Adrenal gland (tissue), 12 donors: ENCODE measurements around the gene CXCL11. TPM values are rescaled to one million over a fixed set of nuclear protein-coding genes. Genes with fewer than 3 reads are reported as not detected.

Source experiments
- DNase-seq, 7 donors: peaks; one replicate each; pipeline ENCODE4 v3.0.0-alpha.2; 2019 to 2020
- H3K27ac ChIP-seq, 5 donors: fragments of 200-600 bp; sonication (generic) in 4 of 5; 1 replicate in 3 of 5; 2 replicates in 2 of 5; pipeline versions ENCODE4 v1.5.1 to v1.8.0; 2016 to 2020; ENCODE audit warnings: mild to moderate bottlenecking in 1 of 5
- H3K27me3 ChIP-seq: fragments of 200-600 bp; 2 replicates; pipeline ENCODE4 v1.8.0; 2021
- H3K36me3 ChIP-seq, 2 donors: fragments of 200-600 bp; replicated peaks in 1 of 2; 1 replicate in 1 of 2; 2 replicates in 1 of 2; pipeline versions ENCODE4 v1.5.1 to v1.8.0; 2018 to 2022
- H3K4me1 ChIP-seq, 2 donors: fragments of 200-600 bp; replicated peaks in 1 of 2; 1 replicate in 1 of 2; 2 replicates in 1 of 2; pipeline versions ENCODE4 v1.5.1 to v1.8.0; 2018 to 2021
- H3K4me3 ChIP-seq, 4 donors: fragments of 200-600 bp; sonication (generic) in 3 of 4; one replicate each; pipeline ENCODE4 v1.5.1; 2016 to 2018
- H3K9me3 ChIP-seq, 3 donors: fragments of 200-600 bp; sonication (generic) in 1 of 3; replicated peaks in 1 of 3; 1 replicate in 2 of 3; 2 replicates in 1 of 3; pipeline versions ENCODE4 v1.5.1 to v1.8.0; 2016 to 2021
- POLR2A ChIP-seq, 2 donors: fragments of 450-650 bp; IDR thresholded peaks; one replicate each; pipeline ENCODE4 v1.6.1; 2017; ENCODE audit warnings: antibody characterized with exemption in 2 of 2, mild to moderate bottlenecking in 2 of 2, moderate library complexity in 1 of 2
- WGBS, 4 donors: extraction: QIAGEN DNeasy Blood & Tissue Kit in 2 of 4; methylation state at CpG; one replicate each; pipeline versions ENCODE4 v1.1.5 to v1.1.7; 2013 to 2017; 5-methylcytosine and 5-hydroxymethylcytosine counted together
- intact Hi-C, 2 donors: fragments of 100-400 bp; cut with DNase I; formaldehyde crosslinking; loops; one replicate each; pipeline versions ENCODE4 v1.14.1 to v1.15.0; 2022 to 2023
- polyA plus RNA-seq, 3 donors: library from polyadenylated mRNA; stranded (reverse); fragments of 200-250 nt in 2 of 3; fragments of 350-450 nt in 1 of 3; fragmentation: Illumina TruSeq in 1 of 3; extraction: RNeasy Lipid Tissue Mini Kit (QIAGEN cat#74804) in 1 of 3; gene quantifications; one replicate each; pipeline ENCODE4 v1.2.3, GENCODE V29; 2013 to 2014
- total RNA-seq, 9 donors: library from RNA; depleted of rRNA in 4 of 9; stranded (reverse); fragments of >200 nt in 4 of 9; fragments of 120-200 nt in 1 of 9; fragmentation: NEBNext Ultra II Directional in 1 of 9; extraction: Animal tissue kit (Norgen Biotek cat#: 25700) in 1 of 9; gene quantifications; one replicate each; pipeline versions ENCODE4 v1.1.0 to v1.2.4, GENCODE V29; 2013 to 2023
- TF ChIP-seq, protein P1 (sequence below), 6 experiments: fragments of 450-650 bp in 4 of 6; fragments of 200-600 bp in 2 of 6; sonication (generic) in 1 of 6; IDR thresholded peaks; 1 replicate in 5 of 6; 2 replicates in 1 of 6; pipeline versions ENCODE4 v1.5.1 to v1.8.0; 2016 to 2021; ENCODE audit warnings: antibody characterized with exemption in 6 of 6, mild to moderate bottlenecking in 2 of 6, moderate library complexity in 1 of 6
- donor health status: healthy with polysubstance abuse.
- donor health status: Bipolar disorder and iron deficiency.
- donor health status: DM: yes; HTN: yes; CAD: no.
- donor health status: DM: no; HTN: no; CAD: no.
- donor health status: DM: no; HTN: no; CAD: no.
- donor health status: DM: yes; HTN: yes; CAD: no.

The CXCL11 gene
- total and polyA plus RNA-seq, 12 donors: 0.10 to 1.2 (median 0.43) TPM; not detected in 6

DNA sequence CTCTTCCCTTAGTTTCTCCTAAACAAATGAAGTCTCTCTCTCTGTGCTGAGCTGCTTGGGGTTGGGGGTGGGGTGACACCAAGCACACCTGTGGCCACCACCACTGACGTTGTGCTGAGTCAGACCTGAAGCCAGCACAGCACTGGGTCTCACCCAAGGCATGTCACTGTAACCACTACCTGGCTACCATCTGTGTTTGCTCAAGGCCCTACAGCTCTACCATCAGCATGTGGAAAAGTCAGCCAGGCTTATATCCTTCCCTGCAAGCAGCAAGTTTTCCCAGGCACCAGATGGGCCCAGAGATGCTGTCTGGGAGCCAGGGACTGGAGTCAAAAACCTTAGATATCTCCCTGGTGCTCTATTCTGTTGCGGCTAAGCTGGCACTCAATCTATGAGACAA, 19.5 kb downstream of the CXCL11 start:
- Histone ChIP-seq H3K4me1 (no peaks in the 10 kb centered on the region), H3K4me3 (no peak overlapping the region), H3K27me3 (no peaks in the 10 kb centered on the region), H3K9me3 (no peaks in the 10 kb centered on the region), H3K36me3 (no peaks in the 10 kb centered on the region), H3K27ac (no peak overlapping the region)
- DNase-seq: no peak
- intact Hi-C loops: no loop called here
- TF ChIP-seq, protein P1, sequence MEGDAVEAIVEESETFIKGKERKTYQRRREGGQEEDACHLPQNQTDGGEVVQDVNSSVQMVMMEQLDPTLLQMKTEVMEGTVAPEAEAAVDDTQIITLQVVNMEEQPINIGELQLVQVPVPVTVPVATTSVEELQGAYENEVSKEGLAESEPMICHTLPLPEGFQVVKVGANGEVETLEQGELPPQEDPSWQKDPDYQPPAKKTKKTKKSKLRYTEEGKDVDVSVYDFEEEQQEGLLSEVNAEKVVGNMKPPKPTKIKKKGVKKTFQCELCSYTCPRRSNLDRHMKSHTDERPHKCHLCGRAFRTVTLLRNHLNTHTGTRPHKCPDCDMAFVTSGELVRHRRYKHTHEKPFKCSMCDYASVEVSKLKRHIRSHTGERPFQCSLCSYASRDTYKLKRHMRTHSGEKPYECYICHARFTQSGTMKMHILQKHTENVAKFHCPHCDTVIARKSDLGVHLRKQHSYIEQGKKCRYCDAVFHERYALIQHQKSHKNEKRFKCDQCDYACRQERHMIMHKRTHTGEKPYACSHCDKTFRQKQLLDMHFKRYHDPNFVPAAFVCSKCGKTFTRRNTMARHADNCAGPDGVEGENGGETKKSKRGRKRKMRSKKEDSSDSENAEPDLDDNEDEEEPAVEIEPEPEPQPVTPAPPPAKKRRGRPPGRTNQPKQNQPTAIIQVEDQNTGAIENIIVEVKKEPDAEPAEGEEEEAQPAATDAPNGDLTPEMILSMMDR (IDR thresholded peaks at IDR 0.05): no peak
- TF ChIP-seq POLR2A (IDR thresholded peaks at IDR 0.05): no peak
- WGBS, 4 donors: 77 to 86% (median 83%) methylated on average over 2 of the region's 2 CpGs

DNA sequence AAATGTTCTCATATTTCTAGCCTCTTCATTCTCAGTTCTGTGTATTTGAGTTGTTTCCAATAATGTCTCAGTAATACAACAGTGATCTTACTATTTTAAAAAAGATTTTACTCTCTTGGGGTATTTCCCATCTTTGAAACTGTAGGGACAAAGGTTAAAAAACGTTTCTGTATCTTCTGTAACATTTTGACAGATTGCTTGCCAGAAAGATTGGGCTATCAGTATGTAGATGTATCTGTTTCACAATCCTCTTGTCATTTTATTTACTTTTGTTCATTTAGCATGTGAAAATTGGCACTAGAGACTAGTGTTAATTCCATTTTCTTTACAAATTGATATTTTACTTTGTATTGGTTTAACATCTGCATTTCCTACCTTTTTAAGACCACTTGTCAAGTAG, 22.3 kb downstream of the CXCL11 start:
- H3K9me3 ChIP-seq: no peaks in the 10 kb centered on the region
- no peak overlapping the region for H3K27ac ChIP-seq
- no peak overlapping the region for H3K4me3 ChIP-seq
- no peaks in the 10 kb centered on the region for H3K36me3 ChIP-seq
- no peak for DNase-seq
- no peaks in the 10 kb centered on the region for H3K4me1 ChIP-seq
- intact Hi-C loops: no loop called here
- TF ChIP-seq, protein P1 (IDR thresholded peaks at IDR 0.05): no peak
- TF ChIP-seq POLR2A (IDR thresholded peaks at IDR 0.05): no peak
- H3K27me3 ChIP-seq: no peaks in the 10 kb centered on the region
- 9 to 24% (median 17%) methylated on average over 1 of the region's 1 CpG for WGBS, 4 donors

GRCh38 chr4:76012388-76012801, 23.5 kb downstream of the CXCL11 start:
- Histone ChIP-seq H3K4me1 (no peaks in the 10 kb centered on the region), H3K9me3 (no peaks in the 10 kb centered on the region), H3K4me3 (no peak overlapping the region), H3K27ac (peak overlapping the region in 4 of 5 donors; percentile 12 to 74 (median 48)), H3K36me3 (no peaks in the 10 kb centered on the region), H3K27me3 (no peaks in the 10 kb centered on the region)
- no peak for DNase-seq
- TF ChIP-seq POLR2A (IDR thresholded peaks at IDR 0.05): no peak
- TF ChIP-seq, protein P1 (IDR thresholded peaks at IDR 0.05): no peak
- intact Hi-C loops: no loop called here
- 20 to 50% (median 33%) methylated on average over 1 of the region's 1 CpG for WGBS, 4 donors

GRCh38 chr4:76011700-76012387, 24.0 kb downstream of the CXCL11 start:
- intact Hi-C loops: no loop called here
- TF ChIP-seq, protein P1 (IDR thresholded peaks at IDR 0.05): no peak
- no peak for TF ChIP-seq POLR2A (IDR thresholded peaks at IDR 0.05)
- Histone ChIP-seq H3K9me3 (no peaks in the 10 kb centered on the region), H3K36me3 (no peaks in the 10 kb centered on the region), H3K27me3 (no peaks in the 10 kb centered on the region), H3K27ac (peak overlapping the region in 4 of 5 donors; percentile 14 to 74 (median 48)), H3K4me1 (no peaks in the 10 kb centered on the region), H3K4me3 (peak overlapping the region in 1 of 4 donors; percentile 33)
- DNase-seq: peak in 5 of 7 donors; percentile 30 to 73 (median 34)
- 35 to 50% (median 46%) methylated on average over 12 to 13 of the region's 13 CpGs for WGBS, 4 donors
